ENCODE data around the gene NCK2.

GRCh38 chr2:105739944-105740530, 4.7 kb upstream of the NCK2 start:
- TF ChIP-seq L3MBTL2 (conservative IDR thresholded peaks at IDR 0.05) (no peak), SP1 (IDR thresholded peaks at IDR 0.05) (no peak), TARDBP (IDR thresholded peaks at IDR 0.05) (no peak), SUZ12 (IDR thresholded peaks at IDR 0.05) (no peak), BHLHE40 (IDR thresholded peaks at IDR 0.05; ENCODE audit: borderline replicate concordance) (no peak), FOXM1 (IDR thresholded peaks at IDR 0.05; ENCODE audit: borderline replicate concordance) (no peak), HDGF (IDR thresholded peaks at IDR 0.05; ENCODE audit: borderline replicate concordance) (no peak), ZNF384 (IDR thresholded peaks at IDR 0.05) (no peak), ELF4 (IDR thresholded peaks at IDR 0.05) (no peak), NFRKB (IDR thresholded peaks at IDR 0.05) (no peak), ARNT (IDR thresholded peaks at IDR 0.05) (no peak), CTBP1 (IDR thresholded peaks at IDR 0.05; ENCODE audit: borderline replicate concordance) (no peak)

All from HEK293T (cell line).